HG03432 (cell line): ENCODE data around the gene CHTOP.
A peak's percentile ranks its signal among the peaks of the same experiment; 100 is the strongest.

Source experiments
- ATAC-seq: cut with Tn5 transposase; IDR thresholded peaks from one replicate; pipeline ENCODE4 v1.9.1; 2021; ENCODE audit warnings: mild to moderate bottlenecking, moderate library complexity; ENCODE audit not compliant: unreplicated experiment

Gene CHTOP

GRCh38 chr1:153612755-153613331 lies 21.0 kb upstream of the CHTOP start, which contains the start of gene S100A16:
Gene S100A16 (minus strand): TSS chr1:153613137. CDS start chr1:153608151, 4,986 bp downstream.
- no peak for ATAC-seq

- no peak for ATAC-seq
These were observed 20.5 kb upstream of the CHTOP start for GRCh38 chr1:153613406-153613805.

- ATAC-seq: no peak
These were observed 19.5 kb upstream of the CHTOP start for GRCh38 chr1:153614189-153614900.

- ATAC-seq: no peak
These were observed 19.0 kb upstream of the CHTOP start for GRCh38 chr1:153614906-153615305.

- no peak for ATAC-seq
These were observed 18.5 kb upstream of the CHTOP start for GRCh38 chr1:153615406-153615805.

GRCh38 chr1:153616144-153616916 lies 17.5 kb upstream of the CHTOP start, which contains the start of gene S100A14:
Gene S100A14 (minus strand): TSS chr1:153616325. CDS start chr1:153615858, 467 bp downstream.
- ATAC-seq: no peak

GRCh38 chr1:153616917-153617311 lies 17.0 kb upstream of the CHTOP start:
- no peak for ATAC-seq

- ATAC-seq: no peak
These were observed 16.2 kb upstream of the CHTOP start for GRCh38 chr1:153617663-153618062.

GRCh38 chr1:153619171-153619570 lies 14.7 kb upstream of the CHTOP start:
- no peak for ATAC-seq

- no peak for ATAC-seq
These were observed 10.8 kb upstream of the CHTOP start for GRCh38 chr1:153623101-153623500.

GRCh38 chr1:153624965-153625611 lies 8.8 kb upstream of the CHTOP start:
- no peak for ATAC-seq

- ATAC-seq: no peak
These were observed 7.4 kb upstream of the CHTOP start for GRCh38 chr1:153626477-153626903.

- peak; percentile 46 for ATAC-seq
These were observed 6.8 kb upstream of the CHTOP start, which contains the start of gene S100A13 for GRCh38 chr1:153626904-153627714. Gene S100A13 (minus strand): TSS chr1:153627505. CDS start chr1:153626472, 1,033 bp downstream.

GRCh38 chr1:153627715-153628626 lies 5.9 kb upstream of the CHTOP start, which contains the start of gene S100A1:
Gene S100A1 (plus strand): TSS chr1:153628434. CDS start chr1:153630522, 2,088 bp downstream.
- no peak for ATAC-seq

GRCh38 chr1:153628638-153629342 lies 5.1 kb upstream of the CHTOP start:
- ATAC-seq: no peak

- no peak for ATAC-seq
These were observed 4.6 kb upstream of the CHTOP start for GRCh38 chr1:153629343-153629665.

GRCh38 chr1:153629971-153630370 lies 3.9 kb upstream of the CHTOP start:
- no peak for ATAC-seq

- ATAC-seq: no peak
These were observed 3.5 kb upstream of the CHTOP start for GRCh38 chr1:153630384-153630783.
